K562 (cell line): ENCODE data around the gene SLC2A8. TPM values are rescaled to one million over a fixed set of nuclear protein-coding genes. Genes with fewer than 3 reads are reported as not detected.

Source experiments
- ETV6 ChIP-seq, 3 experiments: fragments of 150-350 bp in 1 of 3; sonication (generic) in 1 of 3; formaldehyde crosslinking in 1 of 3; IDR thresholded peaks; 2 replicates each; pipeline versions ENCODE4 v1.6.1 to v1.8.0; 2014 to 2022; ENCODE audit warnings: borderline replicate concordance in 2 of 3, low read depth in 2 of 3, antibody characterized with exemption in 1 of 3, low read length in 1 of 3, mild to moderate bottlenecking in 1 of 3, missing genetic modification reagents in 1 of 3
- HMG20B ChIP-seq: fragments of 250-450 bp; sonication (Bioruptor Pico); IDR thresholded peaks from 2 replicates; pipeline ENCODE4 v1.5.0; 2021; ENCODE audit warnings: mild to moderate bottlenecking
- MTA3 ChIP-seq: fragments of 450-650 bp; formaldehyde crosslinking; IDR thresholded peaks from 2 replicates; pipeline ENCODE4 v1.6.1; 2017; ENCODE audit warnings: mild to moderate bottlenecking, borderline replicate concordance
- NR2C2 ChIP-seq, 2 experiments: fragments of 200-800 bp in 1 of 2; sonication (Bioruptor generic) in 1 of 2; sonication (generic) in 1 of 2; formaldehyde crosslinking in 1 of 2; IDR thresholded peaks; 2 replicates each; pipeline versions ENCODE4 v1.6.1 to v1.8.0; 2016 to 2022; ENCODE audit warnings: mild to moderate bottlenecking in 1 of 2, missing compliant biosample characterization in 1 of 2, missing genetic modification characterization in 1 of 2, missing genetic modification reagents in 1 of 2
- PHF8 ChIP-seq: fragments of 200-600 bp; sonication (generic); IDR thresholded peaks from 2 replicates; pipeline ENCODE4 v1.6.1; 2012; ENCODE audit warnings: mixed run types, mild to moderate bottlenecking, inconsistent platforms, low read length, moderate library complexity, borderline replicate concordance
- RBM25 ChIP-seq: fragments of 200-400 bp; formaldehyde crosslinking; IDR thresholded peaks from 2 replicates; pipeline ENCODE4 v1.6.1; 2018; ENCODE audit warnings: low read length, low read depth, moderate library complexity; ENCODE audit not compliant: severe bottlenecking
- XRCC5 ChIP-seq: fragments of 200-400 bp; formaldehyde crosslinking; IDR thresholded peaks from 2 replicates; pipeline ENCODE4 v1.6.1; 2017; ENCODE audit warnings: low read depth, mild to moderate bottlenecking, low read length
- ZNF507 ChIP-seq: conservative IDR thresholded peaks from 2 replicates; pipeline ENCODE4 v1.6.1; 2017; ENCODE audit warnings: missing genetic modification characterization, missing compliant biosample characterization
- ZNF778 ChIP-seq: fragments of 450-650 bp; formaldehyde crosslinking; IDR thresholded peaks from 2 replicates; pipeline ENCODE4 v1.4.0; 2020; ENCODE audit warnings: mild to moderate bottlenecking, moderate library complexity
- ZNF780A ChIP-seq: fragments of 250-450 bp; sonication (Bioruptor Pico); IDR thresholded peaks from 2 replicates; pipeline ENCODE4 v1.5.0; 2021; ENCODE audit warnings: mild to moderate bottlenecking
- polyA plus RNA-seq, 8 experiments: library from polyadenylated mRNA; depleted of rRNA in 4 of 8; stranded (reverse) in 5 of 8; unstranded in 3 of 8; fragments of >200 nt; fragmentation: Nextera tagmentation in 2 of 8; fragmentation: Illumina TruSeq in 1 of 8; extraction: Ambion mirVana in 2 of 8; extraction: Trizol in 1 of 8; gene quantifications; 2 replicates each; pipeline versions ENCODE4 v1.2.1 to v1.2.3, GENCODE V29; 2011 to 2014; ENCODE audit warnings: inconsistent platforms in 1 of 8, missing spikeins in 1 of 8
- total RNA-seq, 7 experiments: library from RNA; depleted of rRNA in 6 of 7; stranded (reverse); fragments of >200 nt in 6 of 7; fragmentation: Illumina TruSeq in 2 of 7; extraction: Trizol in 2 of 7; gene quantifications; 2 replicates each; pipeline versions ENCODE4 v1.2.1 to v1.2.3, GENCODE V29; 2011 to 2021; ENCODE audit warnings: low replicate concordance in 1 of 7
- TF ChIP-seq, protein P1 (sequence below), 3 experiments: fragments of 200-800 bp in 1 of 3; fragments of 250-450 bp in 1 of 3; fragments of 450-650 bp in 1 of 3; sonication (Bioruptor Pico) in 1 of 3; sonication (Bioruptor generic) in 1 of 3; formaldehyde crosslinking in 1 of 3; IDR thresholded peaks; 2 replicates each; pipeline versions ENCODE4 v1.6.1 to v1.8.0; 2016 to 2022; ENCODE audit warnings: mild to moderate bottlenecking in 2 of 3, missing genetic modification characterization in 2 of 3, missing compliant biosample characterization in 1 of 3, moderate library complexity in 1 of 3
- TF ChIP-seq, protein P2 (sequence below), 2 experiments: fragments of 450-650 bp in 1 of 2; sonication (generic) in 1 of 2; formaldehyde crosslinking in 1 of 2; IDR thresholded peaks; 2 replicates each; pipeline versions ENCODE4 v1.7.1 to v1.9.0; 2016 to 2022; ENCODE audit warnings: inconsistent platforms in 1 of 2, mild to moderate bottlenecking in 1 of 2, missing genetic modification reagents in 1 of 2
- TF ChIP-seq, protein P3 (sequence below): IDR thresholded peaks from 2 replicates; pipeline ENCODE4 v1.6.1; 2011; ENCODE audit not compliant: insufficient read length; ENCODE audit errors: extremely low read depth

SLC2A8 gene
- total and polyA plus RNA-seq, 9 of the 15 experiments (the other 6 are each of a cell fraction or from before 2014, with no cell fraction given) = 0.13 to 12.9 (median 5.2) TPM

DNA sequence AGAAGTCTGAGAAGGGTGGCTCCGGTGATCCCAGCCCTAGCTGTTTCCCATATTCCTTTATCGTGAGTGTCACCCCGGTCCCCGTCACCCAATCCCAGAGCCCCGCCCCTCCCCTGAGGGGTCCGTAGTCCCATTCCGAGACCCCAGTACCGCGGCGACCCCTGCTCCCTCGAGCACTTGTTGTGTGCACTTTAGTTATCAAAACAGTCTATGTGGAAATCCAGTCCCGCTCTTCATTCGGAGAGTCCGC lies 54.6 kb downstream of the SLC2A8 start (continued):
- TF ChIP-seq, protein P1, sequence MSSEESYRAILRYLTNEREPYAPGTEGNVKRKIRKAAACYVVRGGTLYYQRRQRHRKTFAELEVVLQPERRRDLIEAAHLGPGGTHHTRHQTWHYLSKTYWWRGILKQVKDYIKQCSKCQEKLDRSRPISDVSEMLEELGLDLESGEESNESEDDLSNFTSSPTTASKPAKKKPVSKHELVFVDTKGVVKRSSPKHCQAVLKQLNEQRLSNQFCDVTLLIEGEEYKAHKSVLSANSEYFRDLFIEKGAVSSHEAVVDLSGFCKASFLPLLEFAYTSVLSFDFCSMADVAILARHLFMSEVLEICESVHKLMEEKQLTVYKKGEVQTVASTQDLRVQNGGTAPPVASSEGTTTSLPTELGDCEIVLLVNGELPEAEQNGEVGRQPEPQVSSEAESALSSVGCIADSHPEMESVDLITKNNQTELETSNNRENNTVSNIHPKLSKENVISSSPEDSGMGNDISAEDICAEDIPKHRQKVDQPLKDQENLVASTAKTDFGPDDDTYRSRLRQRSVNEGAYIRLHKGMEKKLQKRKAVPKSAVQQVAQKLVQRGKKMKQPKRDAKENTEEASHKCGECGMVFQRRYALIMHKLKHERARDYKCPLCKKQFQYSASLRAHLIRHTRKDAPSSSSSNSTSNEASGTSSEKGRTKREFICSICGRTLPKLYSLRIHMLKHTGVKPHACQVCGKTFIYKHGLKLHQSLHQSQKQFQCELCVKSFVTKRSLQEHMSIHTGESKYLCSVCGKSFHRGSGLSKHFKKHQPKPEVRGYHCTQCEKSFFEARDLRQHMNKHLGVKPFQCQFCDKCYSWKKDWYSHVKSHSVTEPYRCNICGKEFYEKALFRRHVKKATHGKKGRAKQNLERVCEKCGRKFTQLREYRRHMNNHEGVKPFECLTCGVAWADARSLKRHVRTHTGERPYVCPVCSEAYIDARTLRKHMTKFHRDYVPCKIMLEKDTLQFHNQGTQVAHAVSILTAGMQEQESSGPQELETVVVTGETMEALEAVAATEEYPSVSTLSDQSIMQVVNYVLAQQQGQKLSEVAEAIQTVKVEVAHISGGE (CRISPR knock-in tag; IDR thresholded peaks at IDR 0.05) = peak in 1 of 3 experiments; percentile 70; a peak in 2 of 6 replicates
- TF ChIP-seq ETV6 (IDR thresholded peaks at IDR 0.05; ENCODE audit: borderline replicate concordance in 1 of 2, low read depth in 2 of 2, low read length in 1 of 2) (no peak), ETV6 (CRISPR knock-in tag; IDR thresholded peaks at IDR 0.05; ENCODE audit: borderline replicate concordance) (no peak), ZNF778 (CRISPR knock-in tag) (no peak), MTA3 (0 out of 2 replicates have a peak, but pooled peaks have one; percentile 16), ZNF780A (CRISPR knock-in tag) (no peak), RBM25 (no peak), XRCC5 (no peak), NR2C2 (CRISPR knock-in tag; IDR thresholded peaks at IDR 0.05) (no peak), NR2C2 (tag; IDR thresholded peaks at IDR 0.05) (0 out of 2 replicates have a peak, but pooled peaks have one; percentile 22), HMG20B (CRISPR knock-in tag) (no peak), ZNF507 (tag) (no peak), PHF8 (peak; percentile 25; the same call in 1 of the 2 replicates)
- TF ChIP-seq, protein P2, sequence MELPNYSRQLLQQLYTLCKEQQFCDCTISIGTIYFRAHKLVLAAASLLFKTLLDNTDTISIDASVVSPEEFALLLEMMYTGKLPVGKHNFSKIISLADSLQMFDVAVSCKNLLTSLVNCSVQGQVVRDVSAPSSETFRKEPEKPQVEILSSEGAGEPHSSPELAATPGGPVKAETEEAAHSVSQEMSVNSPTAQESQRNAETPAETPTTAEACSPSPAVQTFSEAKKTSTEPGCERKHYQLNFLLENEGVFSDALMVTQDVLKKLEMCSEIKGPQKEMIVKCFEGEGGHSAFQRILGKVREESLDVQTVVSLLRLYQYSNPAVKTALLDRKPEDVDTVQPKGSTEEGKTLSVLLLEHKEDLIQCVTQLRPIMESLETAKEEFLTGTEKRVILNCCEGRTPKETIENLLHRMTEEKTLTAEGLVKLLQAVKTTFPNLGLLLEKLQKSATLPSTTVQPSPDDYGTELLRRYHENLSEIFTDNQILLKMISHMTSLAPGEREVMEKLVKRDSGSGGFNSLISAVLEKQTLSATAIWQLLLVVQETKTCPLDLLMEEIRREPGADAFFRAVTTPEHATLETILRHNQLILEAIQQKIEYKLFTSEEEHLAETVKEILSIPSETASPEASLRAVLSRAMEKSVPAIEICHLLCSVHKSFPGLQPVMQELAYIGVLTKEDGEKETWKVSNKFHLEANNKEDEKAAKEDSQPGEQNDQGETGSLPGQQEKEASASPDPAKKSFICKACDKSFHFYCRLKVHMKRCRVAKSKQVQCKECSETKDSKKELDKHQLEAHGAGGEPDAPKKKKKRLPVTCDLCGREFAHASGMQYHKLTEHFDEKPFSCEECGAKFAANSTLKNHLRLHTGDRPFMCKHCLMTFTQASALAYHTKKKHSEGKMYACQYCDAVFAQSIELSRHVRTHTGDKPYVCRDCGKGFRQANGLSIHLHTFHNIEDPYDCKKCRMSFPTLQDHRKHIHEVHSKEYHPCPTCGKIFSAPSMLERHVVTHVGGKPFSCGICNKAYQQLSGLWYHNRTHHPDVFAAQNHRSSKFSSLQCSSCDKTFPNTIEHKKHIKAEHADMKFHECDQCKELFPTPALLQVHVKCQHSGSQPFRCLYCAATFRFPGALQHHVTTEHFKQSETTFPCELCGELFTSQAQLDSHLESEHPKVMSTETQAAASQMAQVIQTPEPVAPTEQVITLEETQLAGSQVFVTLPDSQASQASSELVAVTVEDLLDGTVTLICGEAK (IDR thresholded peaks at IDR 0.05) = no peak
- TF ChIP-seq, protein P2 (CRISPR knock-in tag; IDR thresholded peaks at IDR 0.05) = no peak
- TF ChIP-seq, protein P3, sequence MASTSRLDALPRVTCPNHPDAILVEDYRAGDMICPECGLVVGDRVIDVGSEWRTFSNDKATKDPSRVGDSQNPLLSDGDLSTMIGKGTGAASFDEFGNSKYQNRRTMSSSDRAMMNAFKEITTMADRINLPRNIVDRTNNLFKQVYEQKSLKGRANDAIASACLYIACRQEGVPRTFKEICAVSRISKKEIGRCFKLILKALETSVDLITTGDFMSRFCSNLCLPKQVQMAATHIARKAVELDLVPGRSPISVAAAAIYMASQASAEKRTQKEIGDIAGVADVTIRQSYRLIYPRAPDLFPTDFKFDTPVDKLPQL = no peak
